GM21526 (cell line): Measurements from ENCODE around the gene DEPDC1B.
A peak's percentile ranks its signal among the peaks of the same experiment; 100 is the strongest.
"Not testable (repeated sequence)": the region's sequence is repeated elsewhere in the genome, so short reads cannot be mapped to it uniquely, and the experiment has no call there.

ENCODE experiments used
- ATAC-seq: cut with Tn5 transposase; IDR thresholded peaks from one replicate; pipeline ENCODE4 v1.9.1; 2021; ENCODE audit warnings: moderate library complexity; ENCODE audit not compliant: unreplicated experiment, low FRiP score

Gene DEPDC1B

DNA sequence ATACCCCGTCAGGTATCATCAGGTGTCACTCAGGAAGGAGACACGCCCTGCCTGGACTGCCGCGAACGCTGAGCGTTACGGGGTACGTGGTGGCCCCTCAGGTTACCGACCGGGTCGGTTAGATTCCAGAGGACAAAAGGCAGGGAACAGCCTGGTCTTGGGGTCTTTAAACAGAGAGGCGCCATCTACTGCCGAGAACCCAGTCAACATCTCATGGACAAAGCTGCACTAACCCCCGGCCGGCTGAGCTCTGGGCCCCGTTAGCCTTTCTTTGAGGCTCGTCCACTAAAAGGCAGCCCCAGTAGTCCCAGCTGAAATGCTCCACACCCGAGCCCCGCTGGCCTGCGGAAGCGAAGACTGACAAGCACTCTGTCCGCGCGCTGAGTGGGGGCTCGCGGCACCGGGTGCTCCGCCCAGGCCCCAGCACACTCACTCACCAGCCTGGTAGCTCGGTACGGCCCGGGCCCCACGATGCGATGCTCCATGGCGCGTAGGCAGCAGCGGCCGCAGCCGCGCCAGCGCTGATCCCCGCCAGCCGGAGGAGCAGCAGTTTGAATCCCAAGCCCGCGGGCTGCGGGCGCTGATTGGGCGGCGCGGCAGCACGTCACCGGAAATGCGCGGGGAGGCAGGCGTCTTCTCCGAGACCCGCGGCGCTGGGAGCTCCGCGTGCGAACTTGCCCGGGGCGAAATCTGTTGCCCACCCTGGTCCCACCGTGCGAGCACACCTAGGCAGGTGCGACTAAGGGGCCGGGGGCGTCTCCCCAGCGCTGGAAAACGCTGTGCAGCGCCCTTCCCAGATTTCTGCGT is at the start of gene DEPDC1B:
TSS of gene DEPDC1B (minus strand) at position 558 of the 807 bp plus-strand sequence. CDS start at position 485, 73 bp downstream.
- ATAC-seq: peak; percentile 96

- ATAC-seq: no peak
Observed at GRCh38 chr5:60744682-60745081, 44.7 kb upstream of the DEPDC1B start.

GRCh38 chr5:60743511-60744314 is 43.7 kb upstream of the DEPDC1B start:
- no peak for ATAC-seq

DNA sequence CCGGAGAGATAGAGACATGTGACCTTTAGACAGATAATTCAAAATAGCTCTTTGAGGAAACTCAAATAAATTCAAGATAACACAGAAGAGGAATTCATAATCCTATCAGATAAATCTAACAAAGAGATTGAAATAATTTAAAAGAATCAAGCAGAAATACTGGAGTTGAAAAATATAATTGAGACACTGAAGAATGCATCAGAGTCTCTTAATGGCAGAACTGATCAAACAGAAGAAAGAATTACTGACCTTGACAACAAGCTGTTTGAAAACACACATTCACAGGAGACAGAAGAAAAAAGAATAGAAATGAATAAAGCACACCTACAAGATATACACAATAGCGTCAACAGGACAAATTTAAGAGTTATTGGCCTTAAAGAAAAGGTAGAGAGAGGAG is 40.4 kb upstream of the DEPDC1B start:
- no peak for ATAC-seq

GRCh38 chr5:60738933-60739332 is 39.0 kb upstream of the DEPDC1B start:
- no peak for ATAC-seq

GRCh38 chr5:60738461-60738860 is 38.5 kb upstream of the DEPDC1B start:
- peak; percentile 56 for ATAC-seq

DNA sequence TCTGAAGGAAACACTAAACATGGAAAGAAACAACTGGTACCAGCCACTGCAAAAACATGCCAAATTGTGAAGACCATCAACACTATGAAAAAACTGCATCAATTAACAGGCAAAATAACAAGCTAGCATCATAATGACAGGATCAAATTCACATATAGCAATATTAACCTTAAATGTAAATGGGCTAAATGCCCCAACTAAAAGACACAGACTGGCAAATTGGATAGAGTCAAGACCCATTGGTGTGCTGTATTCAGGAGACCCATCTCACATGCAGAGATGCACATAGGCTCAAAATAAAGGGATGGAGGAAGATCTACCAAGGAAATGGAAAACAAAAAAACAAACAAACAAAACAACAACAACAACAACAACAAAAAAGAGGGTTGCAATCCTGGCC is 30.9 kb upstream of the DEPDC1B start:
- ATAC-seq: not testable (repeated sequence)

GRCh38 chr5:60727033-60727679 is 27.2 kb upstream of the DEPDC1B start:
- no peak for ATAC-seq

GRCh38 chr5:60724126-60724525 is 24.2 kb upstream of the DEPDC1B start:
- ATAC-seq: no peak

- ATAC-seq: no peak
Observed at GRCh38 chr5:60722416-60722815, 22.4 kb upstream of the DEPDC1B start.

GRCh38 chr5:60719329-60719728 is 19.4 kb upstream of the DEPDC1B start:
- ATAC-seq: no peak

- no peak for ATAC-seq
Observed at GRCh38 chr5:60718166-60718892, 18.4 kb upstream of the DEPDC1B start.

DNA sequence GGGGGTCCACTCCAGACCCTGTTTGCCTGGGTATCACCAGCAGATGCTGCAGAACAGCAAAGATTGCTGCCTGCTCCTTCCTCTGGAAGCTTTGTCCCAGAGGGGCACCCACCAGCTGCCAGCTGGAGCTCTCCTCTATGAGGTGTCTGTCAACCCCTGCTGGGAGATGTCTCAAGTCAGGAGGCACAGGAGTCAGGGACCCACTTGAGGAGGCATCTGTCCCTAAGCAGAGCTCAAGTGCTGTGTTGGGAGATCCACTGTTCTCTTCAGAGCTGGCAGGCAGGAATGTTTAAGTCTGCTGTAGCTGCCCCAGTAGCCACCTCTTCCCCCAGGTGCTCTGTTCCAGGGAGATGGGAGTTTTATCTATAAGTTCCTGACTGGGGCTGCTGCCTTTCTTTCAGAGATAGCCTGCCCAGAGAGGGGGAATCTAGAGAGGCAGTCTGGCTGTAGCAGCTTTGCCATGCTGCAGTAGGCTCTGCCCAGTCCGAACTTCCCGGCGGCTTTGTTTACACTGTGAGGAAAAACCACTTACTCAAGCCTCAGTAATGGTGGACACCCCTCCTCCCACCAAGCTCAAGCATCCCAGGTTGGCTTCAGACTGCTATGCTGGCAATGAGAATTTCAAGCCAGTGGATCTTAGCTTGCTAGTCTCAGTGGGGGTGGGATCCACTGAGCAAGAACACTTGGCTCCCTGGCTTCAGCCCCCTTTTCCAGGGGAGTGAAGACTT is 15.4 kb upstream of the DEPDC1B start:
- ATAC-seq: not testable (repeated sequence)

GRCh38 chr5:60712950-60713349 is 13.0 kb upstream of the DEPDC1B start:
- no peak for ATAC-seq

DNA sequence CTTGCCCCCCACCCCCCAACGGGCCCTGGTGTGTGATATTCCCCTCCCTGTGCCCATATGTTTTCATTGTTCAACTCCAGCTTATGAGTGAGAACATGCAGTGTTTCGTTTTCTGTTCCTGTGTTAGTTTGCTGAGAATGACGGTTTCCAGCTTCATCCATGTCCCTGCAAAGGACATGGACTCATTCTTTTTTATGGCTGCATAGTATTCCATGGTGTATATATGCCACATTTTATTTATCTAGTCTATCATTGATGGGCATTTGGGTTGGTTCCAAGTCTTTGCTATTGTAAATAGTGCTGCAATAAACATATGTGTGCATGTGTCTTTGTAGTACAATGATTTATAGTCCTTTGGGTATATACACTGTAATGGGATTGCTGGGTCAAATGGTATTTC is 11.9 kb upstream of the DEPDC1B start:
- ATAC-seq: not testable (repeated sequence)

GRCh38 chr5:60710362-60710761 is 10.4 kb upstream of the DEPDC1B start:
- ATAC-seq: no peak

DNA sequence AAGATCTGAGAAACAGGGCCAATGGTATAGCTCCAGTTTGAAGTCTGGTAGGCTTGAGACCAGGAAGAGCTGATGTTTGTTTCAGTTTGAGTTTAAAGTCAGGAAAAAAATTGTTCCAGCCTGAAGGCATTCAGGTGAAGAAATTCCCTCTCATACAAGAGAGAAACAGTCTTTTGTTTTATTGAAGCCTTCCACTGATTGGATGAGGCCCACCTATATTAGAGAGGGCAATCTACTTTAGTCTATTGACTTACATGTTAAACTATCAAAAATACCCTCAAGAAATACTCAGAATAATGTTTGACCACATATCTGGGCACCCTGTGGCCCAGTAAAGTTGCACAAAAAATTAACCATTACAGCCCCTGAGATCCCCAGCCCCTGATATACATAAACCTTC is 5.2 kb upstream of the DEPDC1B start:
- ATAC-seq: no peak

DNA sequence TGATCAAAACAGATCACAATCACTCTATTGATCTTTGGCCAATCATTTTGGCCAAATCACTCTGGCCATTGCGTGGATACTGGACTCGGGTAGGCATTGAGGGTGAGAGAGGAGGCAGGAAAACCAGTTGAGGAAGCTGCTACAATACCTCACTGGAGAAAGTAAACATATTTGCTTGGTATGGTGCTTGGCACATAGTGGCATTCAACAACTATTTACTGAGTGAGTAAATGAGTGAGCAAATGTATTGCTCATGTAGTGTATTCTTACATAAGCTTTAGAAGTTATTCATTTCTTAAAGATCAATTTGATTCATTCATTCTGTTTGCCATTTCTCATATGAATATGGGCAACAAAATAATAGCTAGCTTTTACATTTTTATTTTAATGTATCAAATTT is 4.0 kb upstream of the DEPDC1B start:
- ATAC-seq: no peak

DNA sequence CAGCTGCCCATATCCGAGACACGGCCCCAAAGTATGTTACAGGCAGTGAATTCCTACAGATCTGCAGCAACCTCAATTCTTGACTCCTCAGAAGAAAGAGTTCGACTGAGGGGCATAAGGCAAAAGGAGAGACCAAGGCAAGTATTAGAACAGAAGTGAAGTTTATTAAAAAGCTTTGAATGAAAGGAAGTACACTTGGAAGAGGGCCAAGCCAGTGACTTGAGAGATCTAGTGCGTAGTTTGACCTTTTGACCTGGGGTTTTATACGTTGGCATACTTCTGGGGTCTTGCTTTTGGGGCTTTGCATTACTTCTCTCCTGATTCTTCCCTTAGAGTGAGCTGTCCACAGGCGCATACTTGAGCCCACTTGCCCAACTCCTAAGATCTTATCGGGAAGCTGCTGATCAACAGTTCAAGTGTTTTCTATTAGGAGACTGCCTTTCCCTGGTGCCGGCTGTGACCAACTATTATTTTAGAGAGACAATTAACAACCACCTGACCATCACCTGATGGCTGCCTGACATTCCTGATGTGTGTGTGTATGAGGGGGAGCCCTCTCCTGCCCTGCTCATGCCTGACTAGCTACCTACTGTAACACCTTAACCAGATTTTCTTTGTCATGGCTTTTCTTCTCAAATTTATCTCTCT is 1.5 kb upstream of the DEPDC1B start:
- ATAC-seq: no peak

DNA sequence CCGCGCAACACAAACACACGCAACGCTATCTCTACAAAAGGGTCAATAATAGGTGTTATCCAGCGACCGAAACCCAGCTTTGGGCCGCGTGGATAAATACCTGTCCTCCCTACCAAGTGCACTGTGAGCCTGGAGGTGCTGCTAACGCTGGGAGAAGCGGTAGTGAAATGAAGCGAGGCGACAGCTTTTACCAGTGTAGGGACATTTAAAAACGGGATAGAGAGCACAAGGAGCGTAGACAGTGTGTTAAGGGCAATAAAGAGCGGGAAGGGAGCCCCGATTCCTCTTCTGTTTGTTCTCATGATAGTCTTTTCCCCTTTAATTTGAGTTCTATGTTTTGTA is 421 bp upstream of the DEPDC1B start:
- ATAC-seq: peak; percentile 19
